CD1c-positive myeloid dendritic cell (primary cell): ENCODE results near the gene ATG16L2.

Experiments used
- DNase-seq: peaks from one replicate; pipeline ENCODE4 v3.0.0-alpha.2; 2016; ENCODE audit errors: extremely low spot score

Gene ATG16L2

GRCh38 chr11:72826191-72826941 is 12.2 kb downstream of the ATG16L2 start:
- no peak for DNase-seq

GRCh38 chr11:72826942-72827480 is 12.8 kb downstream of the ATG16L2 start:
- DNase-seq, result no peak

GRCh38 chr11:72827656-72828055 is 13.4 kb downstream of the ATG16L2 start:
- DNase-seq, result peak; percentile 56

GRCh38 chr11:72828081-72828567 is 13.9 kb downstream of the ATG16L2 start:
- peak; percentile 61 for DNase-seq

GRCh38 chr11:72828692-72829101 is 14.5 kb downstream of the ATG16L2 start:
- DNase-seq, result no peak

- no peak for DNase-seq
These were observed 15.0 kb downstream of the ATG16L2 start for GRCh38 chr11:72829178-72829577.

GRCh38 chr11:72829884-72830533 is 15.8 kb downstream of the ATG16L2 start:
- DNase-seq, result no peak

GRCh38 chr11:72831521-72832300 is 17.5 kb downstream of the ATG16L2 start:
- peak; percentile 74 for DNase-seq

GRCh38 chr11:72832301-72833082 is 18.3 kb downstream of the ATG16L2 start:
- no peak for DNase-seq

GRCh38 chr11:72833083-72833733 is 19.0 kb downstream of the ATG16L2 start:
- no peak for DNase-seq

GRCh38 chr11:72833811-72834493 is 19.7 kb downstream of the ATG16L2 start:
- no peak for DNase-seq

GRCh38 chr11:72834905-72835304 is 20.7 kb downstream of the ATG16L2 start:
- peak; percentile 82 for DNase-seq

GRCh38 chr11:72836111-72836510 is 21.9 kb downstream of the ATG16L2 start:
- no peak for DNase-seq

- no peak for DNase-seq
These were observed 24.6 kb downstream of the ATG16L2 start for GRCh38 chr11:72838691-72839305.

GRCh38 chr11:72840780-72841179 is 26.6 kb downstream of the ATG16L2 start:
- no peak for DNase-seq

- DNase-seq, result no peak
These were observed 27.2 kb downstream of the ATG16L2 start for GRCh38 chr11:72841397-72841796.

GRCh38 chr11:72842126-72842525 is 27.9 kb downstream of the ATG16L2 start:
- DNase-seq, result no peak

GRCh38 chr11:72842653-72843330 is 28.6 kb downstream of the ATG16L2 start:
- DNase-seq, result no peak

GRCh38 chr11:72844356-72844755 is 30.1 kb downstream of the ATG16L2 start:
- no peak for DNase-seq
